22Rv1 (cell line): Measurements from ENCODE around the gene TRIP6.

Source experiments
- CTCF ChIP-seq: fragments of 450-650 bp; IDR thresholded peaks from 2 replicates; pipeline ENCODE4 v1.5.1; 2017; ENCODE audit warnings: mild to moderate bottlenecking
- ZFX ChIP-seq: fragments of 450-650 bp; IDR thresholded peaks from 2 replicates; pipeline ENCODE4 v1.6.1; 2017; ENCODE audit warnings: antibody characterized with exemption, borderline replicate concordance

- no peak for TF ChIP-seq CTCF
- no peak for TF ChIP-seq ZFX
Observed at GRCh38 chr7:100908512-100908911, 41.3 kb downstream of the TRIP6 start.
